Measurements from ENCODE around the gene ODF4. TPM values are rescaled to one million over a fixed set of nuclear protein-coding genes. Genes with fewer than 3 reads are reported as not detected.
"Not testable (repeated sequence)": the region's sequence is repeated elsewhere in the genome, so short reads cannot be mapped to it uniquely, and the experiment has no call there.

The ODF4 gene
- total RNA-seq, 1 donor from 2014 or later: not detected

DNA sequence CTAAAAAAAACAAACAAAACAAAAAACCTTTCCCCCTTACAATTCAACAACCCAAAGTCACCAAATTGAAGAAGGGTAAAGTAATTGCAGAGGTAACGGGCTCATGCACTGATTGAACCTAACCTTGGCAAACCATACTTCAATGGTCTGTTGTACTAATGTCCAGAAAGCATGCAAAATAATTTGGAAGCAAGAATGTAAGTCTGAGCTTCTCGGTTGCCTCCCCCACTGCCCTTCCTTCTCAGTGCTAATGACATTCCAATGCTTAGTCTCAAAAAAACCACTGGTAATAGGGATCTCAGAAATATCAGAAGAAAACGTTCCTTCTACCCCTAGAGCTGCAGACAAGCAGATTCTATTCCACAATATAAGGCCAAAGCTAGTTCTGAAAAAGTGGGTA is 21.1 kb downstream of the ODF4 start:
- intact Hi-C loops (cut with DNase I): no loop called here
- DNase-seq (ENCODE audit: low spot score): no peak

GRCh38 chr17:8362651-8363332 is 23.2 kb downstream of the ODF4 start:
- intact Hi-C loops (cut with DNase I): no loop called here

GRCh38 chr17:8365143-8365542 is 25.5 kb downstream of the ODF4 start:
- intact Hi-C loops (cut with DNase I): no loop called here
- no peak for DNase-seq (ENCODE audit: low spot score)

More at GRCh38 chr17:8362651-8363332, 23.2 kb downstream of the ODF4 start:
- DNase-seq (ENCODE audit: low spot score): no peak

DNA sequence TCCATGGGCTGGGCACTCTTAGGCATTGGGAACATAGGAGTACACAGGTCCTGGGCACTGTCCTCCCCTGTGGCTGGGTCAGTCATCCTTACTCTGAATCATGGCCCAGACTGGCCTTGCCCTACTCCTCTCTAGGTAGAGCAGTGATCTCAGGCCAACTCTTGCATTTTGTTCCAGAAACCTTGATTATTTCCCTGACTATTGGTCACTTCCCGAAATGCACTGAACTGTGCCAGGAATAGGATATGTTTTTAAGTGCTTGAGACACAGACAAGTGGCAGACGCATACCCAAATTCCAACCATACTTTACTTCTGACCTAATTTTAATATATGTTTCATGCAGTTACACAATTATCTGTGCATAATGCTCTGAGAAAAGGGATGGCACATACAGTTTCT is 26.6 kb downstream of the ODF4 start:
- intact Hi-C loops (cut with DNase I): no loop called here
- DNase-seq (ENCODE audit: low spot score): no peak

DNA sequence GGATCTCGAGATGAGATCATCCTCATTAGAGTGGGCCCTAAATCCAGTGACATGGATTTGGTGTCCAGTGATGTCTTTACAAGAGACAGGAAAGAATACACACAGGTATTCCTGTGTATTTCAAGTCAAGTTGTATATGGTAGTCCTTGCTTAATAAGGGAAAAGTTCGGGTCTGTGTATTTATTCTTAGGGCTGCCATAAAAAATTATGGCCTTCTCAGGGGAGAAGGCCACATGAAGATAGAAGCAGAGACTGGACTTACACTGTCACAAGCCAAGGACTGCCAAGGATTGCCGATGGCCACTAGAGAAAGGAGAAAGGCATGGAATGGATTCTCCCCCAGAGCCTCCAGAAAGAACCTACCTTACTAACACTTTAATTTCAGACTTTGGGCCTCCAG is 28.6 kb downstream of the ODF4 start:
- intact Hi-C loops (cut with DNase I): no loop called here

GRCh38 chr17:8369944-8370343 is 30.3 kb downstream of the ODF4 start:
- no peak for DNase-seq (ENCODE audit: low spot score)
- intact Hi-C loops (cut with DNase I): loop anchor here (10.0 kb wide), 1 partner anchor 145 kb away; no protein-coding TSS in a partner anchor

More for the DNA sequence above, 28.6 kb downstream of the ODF4 start:
- DNase-seq (ENCODE audit: low spot score): no peak

- no peak for DNase-seq (ENCODE audit: low spot score)
- intact Hi-C loops (cut with DNase I): loop anchor here (10.0 kb wide), 1 partner anchor 147 kb away; no protein-coding TSS in a partner anchor
Measured at GRCh38 chr17:8371786-8372185, 32.1 kb downstream of the ODF4 start.

DNA sequence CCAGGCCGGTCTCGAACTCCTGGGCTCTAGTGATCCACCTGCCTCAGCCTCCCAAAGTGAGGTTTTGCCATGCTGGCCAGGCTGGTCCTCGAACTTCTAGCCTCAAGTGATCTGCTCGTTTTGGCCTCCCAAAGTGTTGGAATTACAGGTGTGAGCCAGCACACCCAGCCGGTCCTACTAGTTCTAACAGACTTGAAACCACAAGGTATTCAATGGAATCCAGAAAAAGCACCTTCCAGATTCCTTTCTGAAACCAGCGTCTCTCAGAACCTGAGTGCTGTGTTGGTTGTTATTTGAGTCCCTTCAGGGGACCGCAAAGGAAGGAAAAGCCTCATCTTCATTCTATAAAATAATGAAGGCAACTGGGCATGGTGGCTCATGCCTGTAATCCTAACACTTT is 32.8 kb downstream of the ODF4 start:
- intact Hi-C loops (cut with DNase I): loop anchor here (10.0 kb wide), 1 partner anchor 148 kb away; no protein-coding TSS in a partner anchor
- DNase-seq (ENCODE audit: low spot score): no peak

- intact Hi-C loops (cut with DNase I): loop anchor here (10.0 kb wide), 1 partner anchor 149 kb away; no protein-coding TSS in a partner anchor
- DNase-seq (ENCODE audit: low spot score): not testable (repeated sequence)
Measured at GRCh38 chr17:8373856-8374255, 34.2 kb downstream of the ODF4 start.

- intact Hi-C loops (cut with DNase I): loop anchor here (10.0 kb wide), 1 partner anchor 151 kb away; no protein-coding TSS in a partner anchor
- no peak for DNase-seq (ENCODE audit: low spot score)
Measured at GRCh38 chr17:8375738-8376259, 36.2 kb downstream of the ODF4 start.

- intact Hi-C loops (cut with DNase I): loop anchor here (10.0 kb wide), 1 partner anchor 152 kb away; no protein-coding TSS in a partner anchor
Measured at GRCh38 chr17:8376271-8377067, 36.8 kb downstream of the ODF4 start, which contains the start of gene KRABD2. Gene KRABD2 (minus strand): TSS chr17:8376704.

DNA sequence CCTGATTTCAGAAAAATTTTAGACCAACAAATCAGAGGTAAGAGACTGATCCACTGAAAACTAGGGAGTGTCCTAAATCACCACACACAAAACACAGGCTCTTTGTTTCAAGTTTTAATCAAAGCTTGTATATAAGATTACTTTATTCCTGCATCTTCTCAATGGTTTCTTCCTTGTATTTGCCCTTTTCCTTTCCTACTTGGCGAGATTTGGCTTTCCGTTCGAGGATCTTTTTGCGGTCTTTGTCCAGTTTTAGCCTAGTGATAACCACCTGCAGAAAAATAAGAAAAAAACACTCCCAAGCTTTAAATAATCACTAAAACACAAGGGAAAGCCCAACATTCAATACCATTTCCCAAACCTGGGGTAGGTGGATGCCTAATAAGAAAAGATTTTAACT is 37.8 kb downstream of the ODF4 start:
- no peak for DNase-seq (ENCODE audit: low spot score)

More at GRCh38 chr17:8376271-8377067, 36.8 kb downstream of the ODF4 start, which contains the start of gene KRABD2:
- peak; percentile 96 for DNase-seq (ENCODE audit: low spot score)

DNA sequence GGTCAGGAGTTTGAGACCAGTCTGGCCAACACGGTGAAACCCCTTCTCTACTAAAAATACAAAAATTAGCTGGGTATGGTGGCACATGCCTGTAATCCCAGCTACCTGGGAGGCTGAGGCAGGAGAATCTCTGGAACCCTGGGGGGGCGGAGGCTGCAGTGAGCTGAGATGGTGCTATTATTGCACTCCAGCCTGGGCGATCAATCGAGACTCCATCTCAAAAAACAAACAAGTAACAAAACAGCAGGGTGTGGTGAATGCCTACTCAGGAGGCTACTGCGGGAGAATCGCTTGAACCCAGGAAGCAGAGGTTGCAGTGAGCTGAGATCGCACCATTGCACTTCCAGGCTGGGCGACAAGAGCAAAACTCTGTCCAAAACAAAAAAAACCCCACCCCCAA is 38.5 kb downstream of the ODF4 start:
- intact Hi-C loops (cut with DNase I): loop anchor here (10.0 kb wide), 1 partner anchor 153 kb away; no protein-coding TSS in a partner anchor
- DNase-seq (ENCODE audit: low spot score): not testable (repeated sequence)

More for the DNA sequence above, 37.8 kb downstream of the ODF4 start:
- intact Hi-C loops (cut with DNase I): loop anchor here (10.0 kb wide), 1 partner anchor 153 kb away; no protein-coding TSS in a partner anchor

- intact Hi-C loops (cut with DNase I): loop anchor here (5.0 to 10.0 kb wide), 2 partner anchors 57 to 365 kb away; partner anchors contain the start of genes CCDC42 and NDEL1
- DNase-seq (ENCODE audit: low spot score): no peak
Measured at GRCh38 chr17:8380049-8380448, 40.4 kb downstream of the ODF4 start.

GRCh38 chr17:8382052-8382879 is 42.6 kb downstream of the ODF4 start:
- intact Hi-C loops (cut with DNase I): loop anchor here (5.0 to 10.0 kb wide), 2 partner anchors 55 to 363 kb away; partner anchors contain the start of genes CCDC42 and NDEL1

GRCh38 chr17:8382880-8383142 is 43.2 kb downstream of the ODF4 start:
- no peak for DNase-seq (ENCODE audit: low spot score)
- intact Hi-C loops (cut with DNase I): loop anchor here (5.0 to 10.0 kb wide), 2 partner anchors 54 to 362 kb away; partner anchors contain the start of genes CCDC42 and NDEL1

More at GRCh38 chr17:8382052-8382879, 42.6 kb downstream of the ODF4 start:
- no peak for DNase-seq (ENCODE audit: low spot score)

- DNase-seq (ENCODE audit: low spot score): peak; percentile 96
Measured at GRCh38 chr17:8383143-8383822, 43.6 kb downstream of the ODF4 start, which contains the start of gene RPL26. Gene RPL26 (minus strand): TSS chr17:8383193. CDS start chr17:8382310, 883 bp downstream.

DNA sequence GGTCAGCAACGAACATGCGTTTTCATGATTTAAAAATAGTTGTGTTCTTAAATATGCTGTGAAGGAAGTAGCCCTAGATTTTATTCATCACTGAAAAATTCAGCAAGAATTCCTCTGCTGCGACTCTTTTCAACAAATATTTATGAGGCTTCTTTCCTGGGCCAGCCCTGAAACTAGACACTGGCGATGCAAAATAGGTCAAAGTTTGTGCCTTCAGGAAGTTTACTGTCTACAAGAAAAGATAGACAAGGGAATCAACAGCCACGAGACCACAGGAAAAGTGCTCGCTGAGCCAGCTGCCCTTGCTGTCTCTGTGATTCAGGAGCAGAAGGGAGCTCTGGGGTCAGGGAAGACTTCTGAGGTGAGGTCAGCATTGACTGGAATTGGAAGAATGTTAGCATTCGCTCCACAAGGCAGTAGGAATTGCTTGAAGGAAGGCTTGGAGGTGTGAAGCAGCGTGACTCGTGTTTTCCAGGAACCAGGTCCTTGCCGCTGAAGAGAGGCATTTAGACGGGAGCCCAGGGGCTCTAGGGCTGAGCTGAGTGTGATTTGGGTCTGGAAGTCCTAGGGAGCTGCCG is 45.2 kb downstream of the ODF4 start:
- intact Hi-C loops (cut with DNase I): loop anchor here (5.0 to 10.0 kb wide), 2 partner anchors 52 to 360 kb away; partner anchors contain the start of genes CCDC42 and NDEL1
- no peak for DNase-seq (ENCODE audit: low spot score)

More at GRCh38 chr17:8383143-8383822, 43.6 kb downstream of the ODF4 start, which contains the start of gene RPL26:
- intact Hi-C loops (cut with DNase I): loop anchor here (5.0 to 10.0 kb wide), 2 partner anchors 54 to 362 kb away; partner anchors contain the start of genes CCDC42 and NDEL1
